ENCODE measurements around the gene HTRA3. TPM values are rescaled to one million over a fixed set of nuclear protein-coding genes. Genes with fewer than 3 reads are reported as not detected.

HTRA3 gene
- total RNA-seq, 1 experiment from 2014 or later, result 2.3 TPM

- CTCF ChIA-PET, result interaction anchor here (0.7 to 2.2 kb wide), 3 partner anchors 10 to 92 kb away, joined by 3 to 8 read pairs (median 5); no protein-coding TSS in a partner anchor
Measured at GRCh38 chr4:8310306-8310705, 40.8 kb downstream of the HTRA3 start.

GRCh38 chr4:8311101-8312068 is 41.8 kb downstream of the HTRA3 start:
- Mint-ChIP-seq H3K27me3 (ENCODE audit: low read depth) (peaks cover 3% of the 10 kb centered on the region; the same call in 1 of the 2 replicates), H3K4me1 (peaks cover 15% of the 10 kb centered on the region)
- POLR2A ChIA-PET, result no interaction called here

More at GRCh38 chr4:8310306-8310705, 40.8 kb downstream of the HTRA3 start:
- TF ChIP-seq HMGXB4 (CRISPR knock-in tag; IDR thresholded peaks at IDR 0.05) (no peak), ZMAT4 (CRISPR knock-in tag; IDR thresholded peaks at IDR 0.05) (no peak), SOX15 (CRISPR knock-in tag; IDR thresholded peaks at IDR 0.05) (no peak)
- Mint-ChIP-seq H3K4me1 (peaks cover 7% of the 10 kb centered on the region), H3K36me3 (no peaks in the 10 kb centered on the region), H3K27me3 (ENCODE audit: low read depth) (peaks cover 2% of the 10 kb centered on the region; the same call in 1 of the 2 replicates), H3K4me3 (no peak overlapping the region), H3K9me3 (peaks cover 17% of the 10 kb centered on the region), H3K27ac (no peak overlapping the region)
- no peak for ATAC-seq
- peak; percentile 5 for DNase-seq (ENCODE audit: low spot score)
- POLR2A ChIA-PET, result no interaction called here

More at GRCh38 chr4:8311101-8312068, 41.8 kb downstream of the HTRA3 start:
- Mint-ChIP-seq H3K36me3 (no peaks in the 10 kb centered on the region), H3K27ac (no peak overlapping the region), H3K4me3 (no peak overlapping the region), H3K9me3 (peaks cover 17% of the 10 kb centered on the region)
- CTCF ChIA-PET, result interaction anchor here (0.7 to 2.2 kb wide), 5 partner anchors 9 to 99 kb away, joined by 3 to 8 read pairs (median 5); no protein-coding TSS in a partner anchor
- TF ChIP-seq RORB (CRISPR knock-in tag; IDR thresholded peaks at IDR 0.05) (no peak), E2F5 (CRISPR knock-in tag; IDR thresholded peaks at IDR 0.05) (no peak), ZNF532 (CRISPR knock-in tag; IDR thresholded peaks at IDR 0.05; ENCODE audit: borderline replicate concordance) (no peak), MXD4 (CRISPR knock-in tag; IDR thresholded peaks at IDR 0.05; ENCODE audit: borderline replicate concordance) (no peak), ZNF425 (CRISPR knock-in tag; conservative IDR thresholded peaks at IDR 0.05) (no peak), SMAD4 (CRISPR knock-in tag; IDR thresholded peaks at IDR 0.05) (no peak), E2F1 (CRISPR knock-in tag; IDR thresholded peaks at IDR 0.05) (no peak), NFE2L1 (CRISPR knock-in tag; IDR thresholded peaks at IDR 0.05) (no peak), CDX4 (CRISPR knock-in tag; IDR thresholded peaks at IDR 0.05; ENCODE audit: borderline replicate concordance) (no peak), TEAD4 (CRISPR knock-in tag; IDR thresholded peaks at IDR 0.05) (no peak)
- DNase-seq (ENCODE audit: low spot score), result no peak
- ATAC-seq, result no peak
